Hematopoietic multipotent progenitor cell (in vitro differentiated cells): Measurements from ENCODE around the gene MBP. TPM values are rescaled to one million over a fixed set of nuclear protein-coding genes. Genes with fewer than 3 reads are reported as not detected.
"Not testable (repeated sequence)": the region's sequence is repeated elsewhere in the genome, so short reads cannot be mapped to it uniquely, and the experiment has no call there.

ENCODE experiments used
- DNase-seq, 3 donors: peaks; one replicate each; pipeline ENCODE4 v3.0.0-alpha.2; 2011 to 2015; ENCODE audit warnings: low read depth in 2 of 3, low spot score in 2 of 3
- total RNA-seq: library from RNA; depleted of rRNA; stranded (reverse); fragments of >200 nt; gene quantifications from one replicate; pipeline ENCODE4 v1.2.3, GENCODE V29; 2012

The MBP gene
- total RNA-seq, 1 donor, result 47.7 TPM

- no peak for DNase-seq
Observed at GRCh38 chr18:76959605-76960004, 173.0 kb downstream of the MBP start.

GRCh38 chr18:76958692-76959341 lies 173.8 kb downstream of the MBP start:
- no peak for DNase-seq

GRCh38 chr18:76957384-76958355 lies 174.9 kb downstream of the MBP start:
- no peak for DNase-seq

- no peak for DNase-seq
Observed at GRCh38 chr18:76956648-76957047, 175.9 kb downstream of the MBP start.

- DNase-seq, result no peak
Observed at GRCh38 chr18:76955524-76956170, 176.9 kb downstream of the MBP start.

- no peak for DNase-seq
Observed at GRCh38 chr18:76953583-76954233, 178.9 kb downstream of the MBP start.

- no peak for DNase-seq
Observed at GRCh38 chr18:76953156-76953555, 179.4 kb downstream of the MBP start.

GRCh38 chr18:76952747-76953146 lies 179.8 kb downstream of the MBP start:
- DNase-seq, result no peak

GRCh38 chr18:76951456-76952247 lies 180.9 kb downstream of the MBP start:
- no peak for DNase-seq

GRCh38 chr18:76948345-76948744 lies 184.2 kb downstream of the MBP start:
- no peak for DNase-seq

GRCh38 chr18:76944346-76944745 lies 188.2 kb downstream of the MBP start:
- DNase-seq, result not testable (repeated sequence)

GRCh38 chr18:76943542-76944339 lies 188.8 kb downstream of the MBP start:
- no peak for DNase-seq

- DNase-seq, result no peak
Observed at GRCh38 chr18:76941284-76941683, 191.3 kb downstream of the MBP start.

- DNase-seq, result no peak
Observed at GRCh38 chr18:76938619-76939018, 194.0 kb downstream of the MBP start.

GRCh38 chr18:76937597-76937996 lies 195.0 kb downstream of the MBP start:
- no peak for DNase-seq

- no peak for DNase-seq
Observed at GRCh38 chr18:76936877-76937276, 195.7 kb downstream of the MBP start.

- no peak for DNase-seq
Observed at GRCh38 chr18:76935722-76936337, 196.8 kb downstream of the MBP start.

- no peak for DNase-seq
Observed at GRCh38 chr18:76932026-76932819, 200.4 kb downstream of the MBP start.
